T follicular helper cell (primary cell): Measurements from ENCODE around the gene MTA1.

ENCODE experiments used
- DNase-seq: peaks from one replicate; pipeline ENCODE4 v3.0.0-alpha.2; 2020; ENCODE audit warnings: low read depth

MTA1 gene

GRCh38 chr14:105498430-105499255 is 79.0 kb downstream of the MTA1 start:
- DNase-seq, result no peak

DNA sequence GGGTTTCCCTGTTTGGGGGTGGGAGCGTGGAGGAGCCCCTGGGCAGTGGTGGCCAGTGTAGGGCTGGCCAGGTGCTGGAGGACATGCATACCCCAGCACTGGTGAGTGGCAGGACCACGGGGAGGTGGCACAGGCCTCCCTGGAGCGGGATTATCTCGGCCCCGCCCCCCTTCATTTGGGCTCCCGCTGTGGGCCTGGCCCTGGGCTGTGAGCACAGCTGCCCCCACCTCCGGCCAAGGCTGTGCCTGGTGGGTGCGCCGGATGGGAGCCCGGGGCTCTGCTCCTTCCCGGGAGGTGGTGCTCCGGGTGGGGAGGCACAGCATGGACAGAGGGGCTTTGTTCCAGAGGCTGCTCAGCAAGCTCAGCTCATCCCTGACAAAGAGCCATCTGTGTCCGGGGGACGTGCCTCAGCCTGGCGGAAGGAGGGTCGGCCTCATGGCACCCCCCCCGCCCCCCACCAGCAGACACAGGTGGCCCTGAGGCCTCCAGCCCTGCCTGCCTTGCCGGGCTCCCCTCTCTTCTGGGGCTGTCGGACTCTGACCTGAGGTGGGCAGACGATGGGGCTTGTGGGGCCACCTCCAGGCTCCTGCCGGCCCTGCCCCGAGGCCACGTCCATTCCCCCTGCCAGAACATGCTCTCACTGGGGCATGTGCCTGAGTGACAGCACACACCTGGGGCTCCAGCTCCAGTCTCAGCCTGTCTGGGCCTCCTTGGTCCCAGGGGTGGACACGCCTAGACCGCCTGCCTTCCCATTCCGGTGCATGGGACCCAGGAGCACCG is 79.8 kb downstream of the MTA1 start:
- no peak for DNase-seq

DNA sequence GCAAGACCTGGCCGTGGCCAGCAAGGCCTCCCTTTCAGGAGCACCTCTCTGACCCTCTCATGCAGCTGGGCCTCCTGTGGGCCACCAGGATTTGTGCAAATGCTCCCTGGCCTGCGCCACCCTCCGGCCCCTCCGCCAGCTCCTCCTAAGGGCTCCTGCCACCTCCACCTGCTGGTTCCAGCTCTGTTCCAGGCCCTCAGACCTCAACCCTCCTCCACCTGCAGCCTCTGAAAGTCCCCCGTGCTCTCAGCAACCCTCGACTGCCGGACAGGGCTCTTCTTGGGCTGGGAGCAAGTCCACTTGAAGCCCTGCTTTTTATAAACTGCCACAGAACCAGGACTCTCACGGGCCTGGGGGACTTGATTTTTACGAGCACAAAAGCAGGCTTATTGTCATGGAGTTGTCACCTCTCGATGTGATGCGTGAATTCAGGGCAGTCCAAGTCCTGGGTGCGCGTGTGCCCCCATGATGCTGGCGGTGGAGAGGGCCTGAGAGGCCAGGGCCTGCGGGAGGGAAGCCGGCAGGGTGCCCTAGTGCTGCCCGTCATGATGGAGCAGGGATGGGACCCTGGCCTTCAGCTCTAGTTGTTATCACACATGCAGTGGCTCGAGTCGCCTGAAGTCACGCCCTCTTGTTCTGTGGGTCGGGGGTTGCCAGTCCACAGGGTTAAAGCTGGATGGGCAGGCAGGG is 80.6 kb downstream of the MTA1 start:
- DNase-seq, result no peak

- DNase-seq, result no peak
Measured at GRCh38 chr14:105500726-105501101, 81.1 kb downstream of the MTA1 start.

- DNase-seq, result no peak
Measured at GRCh38 chr14:105501504-105502291, 82.1 kb downstream of the MTA1 start.

GRCh38 chr14:105502446-105503295 is 83.0 kb downstream of the MTA1 start:
- no peak for DNase-seq

DNA sequence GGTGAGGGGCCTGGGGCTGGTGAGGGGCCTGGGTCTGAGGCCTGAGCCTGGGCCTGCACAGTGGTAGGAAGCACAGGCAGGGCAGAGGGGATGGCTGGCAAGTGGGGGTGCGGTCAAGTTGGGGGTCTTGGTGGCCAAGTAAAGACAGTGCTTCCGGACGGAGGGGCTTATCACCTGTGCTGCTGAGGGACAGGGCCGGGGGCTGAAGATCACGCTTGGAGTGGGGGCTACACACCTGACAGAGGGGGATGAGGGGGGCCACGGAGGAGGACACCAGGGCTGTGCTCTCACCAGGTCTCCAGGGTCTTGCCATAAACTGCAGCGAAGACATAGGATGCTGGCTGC is 83.6 kb downstream of the MTA1 start:
- no peak for DNase-seq

- DNase-seq, result no peak
Measured at GRCh38 chr14:105503935-105504692, 84.5 kb downstream of the MTA1 start.

DNA sequence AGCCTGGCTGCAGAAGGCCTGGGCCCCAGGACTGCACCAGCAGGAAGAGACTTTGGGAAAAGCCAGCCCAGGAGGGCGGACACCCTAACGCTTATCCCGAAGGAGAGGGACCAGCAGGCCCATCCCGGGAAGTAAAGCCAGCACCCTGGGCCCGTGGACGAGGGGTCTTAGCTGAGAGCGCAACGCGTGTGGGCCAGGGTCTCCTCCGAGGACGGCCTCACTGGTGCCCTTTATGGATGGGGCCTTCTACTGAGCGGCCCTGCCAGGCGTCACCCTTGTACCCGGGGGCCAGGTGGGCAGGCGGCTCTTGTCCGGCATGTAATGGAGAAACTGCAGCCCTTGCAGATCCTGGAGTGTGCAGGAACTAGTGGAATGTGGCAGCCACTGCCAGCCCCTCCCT is 85.5 kb downstream of the MTA1 start:
- no peak for DNase-seq

GRCh38 chr14:105507247-105507646 is 87.6 kb downstream of the MTA1 start:
- no peak for DNase-seq

GRCh38 chr14:105508069-105508468 is 88.4 kb downstream of the MTA1 start:
- DNase-seq, result no peak

GRCh38 chr14:105508601-105509000 is 89.0 kb downstream of the MTA1 start:
- DNase-seq, result no peak

DNA sequence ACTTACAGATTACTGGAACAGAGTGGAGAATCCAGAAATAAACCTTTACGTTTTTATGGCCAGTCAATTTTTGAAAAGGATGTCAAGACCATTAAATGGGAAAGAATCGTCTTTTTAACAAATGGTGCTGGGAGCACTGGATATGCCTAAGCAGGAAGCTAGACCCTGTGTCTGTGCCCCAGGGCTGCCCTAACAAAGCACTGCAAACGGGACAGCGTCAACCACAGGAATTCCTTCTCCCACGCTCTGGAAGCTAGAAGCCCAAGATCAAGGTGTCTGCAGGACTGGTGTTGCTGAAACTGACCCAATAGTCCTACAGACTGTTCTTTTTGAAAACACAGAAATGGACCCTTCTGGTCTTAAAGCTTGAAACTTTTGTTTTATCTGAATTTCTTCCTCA is 97.5 kb downstream of the MTA1 start:
- DNase-seq, result no peak

- no peak for DNase-seq
Measured at GRCh38 chr14:105519946-105520698, 100.5 kb downstream of the MTA1 start.
